ENCODE results near the gene TLE5.
"Not testable (repeated sequence)": the region's sequence is repeated elsewhere in the genome, so short reads cannot be mapped to it uniquely, and the experiment has no call there.

The TLE5 gene

GRCh38 chr19:3020321-3020960 lies 41.9 kb downstream of the TLE5 start:
- DNase-seq = no peak

GRCh38 chr19:3019211-3019854 lies 43.0 kb downstream of the TLE5 start:
- DNase-seq = no peak

GRCh38 chr19:3017923-3018322 lies 44.4 kb downstream of the TLE5 start:
- DNase-seq = no peak

- no peak for DNase-seq
Measured at GRCh38 chr19:3015126-3016057, 46.9 kb downstream of the TLE5 start.

- DNase-seq = no peak
Measured at GRCh38 chr19:3014135-3014534, 48.2 kb downstream of the TLE5 start.

DNA sequence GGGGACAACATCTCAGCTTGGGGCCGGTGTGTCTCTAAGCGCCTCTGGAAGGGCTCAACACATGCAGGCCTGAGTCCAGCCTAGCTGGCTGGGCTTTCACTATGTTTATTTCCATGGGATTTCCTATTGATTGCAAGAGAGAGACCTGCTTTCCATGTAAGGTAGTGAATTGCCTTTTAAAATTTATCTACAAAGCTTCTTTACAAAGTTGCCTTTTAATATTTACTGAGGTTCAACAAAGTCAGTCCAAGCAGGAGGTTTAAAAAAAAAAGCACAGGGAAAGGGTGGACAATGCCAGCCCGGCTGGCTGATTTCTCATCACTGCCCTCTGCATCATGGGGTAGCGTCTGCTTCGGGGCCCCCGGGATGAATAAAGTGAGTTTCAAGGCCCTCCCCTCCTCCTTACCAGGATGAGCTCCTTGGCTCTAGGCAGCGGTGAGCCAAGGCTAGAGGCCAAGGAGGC lies 49.0 kb downstream of the TLE5 start:
- no peak for DNase-seq

DNA sequence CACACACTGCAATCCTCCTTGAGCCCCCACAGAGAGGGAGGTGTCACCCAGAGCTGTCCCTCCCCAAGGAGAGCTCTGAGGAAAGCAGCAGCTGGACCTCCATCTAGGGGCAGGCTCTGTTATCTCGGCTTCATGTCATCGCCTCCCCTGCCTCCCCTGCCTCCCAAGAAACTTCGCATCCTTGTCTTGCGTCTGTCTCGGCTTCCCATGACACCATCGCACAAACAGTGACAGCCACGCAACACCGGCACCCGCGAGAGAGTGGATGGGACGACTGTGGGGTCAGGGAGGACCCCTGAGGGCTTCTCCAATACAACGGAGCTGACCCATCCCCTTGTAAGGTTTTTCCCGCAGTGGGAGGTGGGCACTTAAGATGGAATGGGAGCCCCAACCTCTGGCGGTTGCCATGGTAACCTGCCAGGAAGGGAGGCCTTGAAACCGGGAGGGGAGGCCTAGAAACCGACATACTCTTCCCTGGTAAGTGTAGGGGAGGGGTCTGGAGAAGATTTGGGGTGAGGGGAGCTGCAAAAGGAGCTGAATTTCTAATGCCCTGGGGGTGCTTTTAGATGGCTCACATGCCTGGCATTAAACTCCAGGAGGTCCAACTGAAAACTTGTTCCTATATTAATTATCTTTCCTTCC lies 49.6 kb downstream of the TLE5 start:
- DNase-seq = no peak

- DNase-seq = not testable (repeated sequence)
Measured at GRCh38 chr19:3012059-3012458, 50.2 kb downstream of the TLE5 start.

DNA sequence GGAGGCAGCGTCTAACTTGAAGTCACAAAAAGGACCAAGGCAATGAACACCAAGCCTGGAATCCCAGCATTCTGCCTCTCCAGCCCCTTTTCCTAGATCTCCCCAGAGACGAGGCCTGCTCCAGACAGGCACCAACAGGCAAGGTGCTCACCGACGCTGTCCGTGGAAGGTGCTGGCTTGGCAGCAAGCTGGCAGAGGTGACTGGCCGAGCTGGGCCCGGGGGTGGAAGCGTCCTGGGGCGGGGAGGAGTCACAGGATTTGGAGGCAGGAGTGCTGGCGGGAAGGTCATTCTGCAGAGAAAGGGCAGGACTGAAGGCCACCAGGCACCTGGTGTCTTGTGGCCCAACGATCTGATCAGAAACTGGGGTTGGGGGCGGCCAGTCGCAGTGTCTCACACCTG lies 51.4 kb downstream of the TLE5 start:
- DNase-seq = no peak

- no peak for DNase-seq
Measured at GRCh38 chr19:3008994-3009393, 53.3 kb downstream of the TLE5 start.

GRCh38 chr19:3007975-3008374 lies 54.3 kb downstream of the TLE5 start:
- DNase-seq = no peak

GRCh38 chr19:3006075-3006767 lies 56.1 kb downstream of the TLE5 start:
- DNase-seq = no peak

DNA sequence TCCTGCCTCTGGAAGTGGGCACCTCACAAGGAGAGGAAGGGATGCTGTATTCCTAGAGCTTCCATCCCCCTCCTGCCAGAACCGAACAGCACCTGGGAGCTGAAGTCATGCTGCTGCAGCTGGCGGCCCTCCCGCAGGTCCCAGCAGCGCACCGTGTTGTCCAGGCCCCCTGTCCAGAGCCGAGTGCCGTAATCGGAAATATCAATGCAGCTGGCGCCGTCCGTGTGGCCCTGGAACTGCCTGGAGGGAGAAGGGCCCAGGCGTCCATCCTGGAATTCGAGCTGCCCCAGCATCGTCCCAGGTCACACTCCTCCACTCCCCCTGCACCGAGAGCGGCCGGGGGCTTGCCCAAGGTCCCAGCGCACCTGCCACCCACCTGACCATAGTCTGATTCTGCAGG lies 57.0 kb downstream of the TLE5 start:
- no peak for DNase-seq

GRCh38 chr19:3004522-3004921 lies 57.8 kb downstream of the TLE5 start:
- DNase-seq = no peak

GRCh38 chr19:3003046-3003445 lies 59.2 kb downstream of the TLE5 start:
- no peak for DNase-seq

All from NCI-H82 (cell line).